ENCODE results near the gene SELENON. TPM values are rescaled to one million over a fixed set of nuclear protein-coding genes. Genes with fewer than 3 reads are reported as not detected.

Gene SELENON, protein sequence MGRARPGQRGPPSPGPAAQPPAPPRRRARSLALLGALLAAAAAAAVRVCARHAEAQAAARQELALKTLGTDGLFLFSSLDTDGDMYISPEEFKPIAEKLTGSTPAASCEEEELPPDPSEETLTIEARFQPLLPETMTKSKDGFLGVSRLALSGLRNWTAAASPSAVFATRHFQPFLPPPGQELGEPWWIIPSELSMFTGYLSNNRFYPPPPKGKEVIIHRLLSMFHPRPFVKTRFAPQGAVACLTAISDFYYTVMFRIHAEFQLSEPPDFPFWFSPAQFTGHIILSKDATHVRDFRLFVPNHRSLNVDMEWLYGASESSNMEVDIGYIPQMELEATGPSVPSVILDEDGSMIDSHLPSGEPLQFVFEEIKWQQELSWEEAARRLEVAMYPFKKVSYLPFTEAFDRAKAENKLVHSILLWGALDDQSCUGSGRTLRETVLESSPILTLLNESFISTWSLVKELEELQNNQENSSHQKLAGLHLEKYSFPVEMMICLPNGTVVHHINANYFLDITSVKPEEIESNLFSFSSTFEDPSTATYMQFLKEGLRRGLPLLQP
- total RNA-seq = 10 to 100 TPM; 19.7 to 34.5 (median 24.5) TPM

- no peak for DNase-seq
- peak within 1 kb of the TSS; percentile 84 to 93 (median 87) for H3K27ac ChIP-seq
- peak within 1 kb of the TSS; percentile 50 to 76 (median 69) for H3K4me3 ChIP-seq
- TF ChIP-seq, protein P1, sequence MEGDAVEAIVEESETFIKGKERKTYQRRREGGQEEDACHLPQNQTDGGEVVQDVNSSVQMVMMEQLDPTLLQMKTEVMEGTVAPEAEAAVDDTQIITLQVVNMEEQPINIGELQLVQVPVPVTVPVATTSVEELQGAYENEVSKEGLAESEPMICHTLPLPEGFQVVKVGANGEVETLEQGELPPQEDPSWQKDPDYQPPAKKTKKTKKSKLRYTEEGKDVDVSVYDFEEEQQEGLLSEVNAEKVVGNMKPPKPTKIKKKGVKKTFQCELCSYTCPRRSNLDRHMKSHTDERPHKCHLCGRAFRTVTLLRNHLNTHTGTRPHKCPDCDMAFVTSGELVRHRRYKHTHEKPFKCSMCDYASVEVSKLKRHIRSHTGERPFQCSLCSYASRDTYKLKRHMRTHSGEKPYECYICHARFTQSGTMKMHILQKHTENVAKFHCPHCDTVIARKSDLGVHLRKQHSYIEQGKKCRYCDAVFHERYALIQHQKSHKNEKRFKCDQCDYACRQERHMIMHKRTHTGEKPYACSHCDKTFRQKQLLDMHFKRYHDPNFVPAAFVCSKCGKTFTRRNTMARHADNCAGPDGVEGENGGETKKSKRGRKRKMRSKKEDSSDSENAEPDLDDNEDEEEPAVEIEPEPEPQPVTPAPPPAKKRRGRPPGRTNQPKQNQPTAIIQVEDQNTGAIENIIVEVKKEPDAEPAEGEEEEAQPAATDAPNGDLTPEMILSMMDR (IDR thresholded peaks at IDR 0.05) = no peak
- TF ChIP-seq POLR2A (IDR thresholded peaks at IDR 0.05) = peak in 1 of 4 donors; percentile 16
- WGBS, 2 donors = 7 to 36% methylated on average over 4 to 6 of the region's 91 CpGs
- H3K9me3 ChIP-seq = no peaks in the 10 kb centered on the region
- no peaks in the 10 kb centered on the region for H3K27me3 ChIP-seq
- intact Hi-C loops (cut with DNase I) = loop anchor here (5.0 kb wide), 1 partner anchor 193 kb away; no protein-coding TSS in a partner anchor
- peaks cover 0 to 7% (median 0%) of the 10 kb centered on the region in 3 donors for H3K36me3 ChIP-seq
- H3K4me1 ChIP-seq = peaks cover 29 to 90% (median 46%) of the 10 kb centered on the region in 3 donors
Measured at GRCh38 chr1:25799935-25800702, at the start of gene SELENON. SELENON (plus strand) TSS chr1:25800193; CDS start chr1:25800231, 38 bp downstream.

DNA sequence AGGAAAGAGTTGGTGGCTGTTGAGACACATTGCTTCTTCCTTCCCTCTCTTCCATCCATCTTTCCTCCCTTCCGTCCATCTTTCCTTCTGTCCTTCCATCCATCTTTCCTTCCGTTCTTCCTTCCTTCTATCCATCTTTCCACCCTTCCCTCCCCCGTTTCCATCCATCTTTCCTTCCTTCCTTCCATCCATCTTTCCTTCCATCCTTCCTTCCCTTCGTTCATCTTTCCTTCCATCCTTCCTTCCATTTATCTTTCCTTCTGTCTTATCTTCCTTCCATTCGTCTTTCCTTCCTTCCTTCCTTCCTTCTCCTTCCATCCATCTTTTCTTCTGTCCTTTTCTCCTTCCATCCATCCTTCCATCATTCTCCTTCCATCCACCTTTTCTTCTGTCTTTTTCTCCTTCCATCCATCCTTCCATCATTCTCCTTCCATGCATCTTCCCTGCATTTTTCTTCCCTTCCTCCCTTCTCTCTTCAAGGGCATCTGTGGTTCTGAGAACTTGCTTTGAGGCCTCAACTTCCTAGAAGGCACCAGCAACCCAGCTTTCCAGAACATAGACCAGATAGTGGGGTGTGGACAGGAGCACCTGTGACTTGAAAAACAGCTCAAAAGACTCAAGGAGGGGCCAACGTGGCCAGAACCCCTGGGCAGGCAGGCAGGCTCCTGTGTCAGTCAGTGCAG lies 48.9 kb upstream of the SELENON start:
- H3K4me1 ChIP-seq = peaks cover 19 to 57% (median 42%) of the 10 kb centered on the region in 3 donors
- WGBS, 2 donors = 85 to 91% methylated on average over 5 of the region's 6 CpGs
- H3K36me3 ChIP-seq = no peaks in the 10 kb centered on the region
- no peak for DNase-seq
- no peaks in the 10 kb centered on the region for H3K9me3 ChIP-seq
- no peaks in the 10 kb centered on the region for H3K27me3 ChIP-seq
- H3K27ac ChIP-seq = no peak overlapping the region
- H3K4me3 ChIP-seq = no peak overlapping the region
- intact Hi-C loops (cut with DNase I) = no loop called here
- TF ChIP-seq, protein P1 (IDR thresholded peaks at IDR 0.05) = no peak
- no peak for TF ChIP-seq POLR2A (IDR thresholded peaks at IDR 0.05)

DNA sequence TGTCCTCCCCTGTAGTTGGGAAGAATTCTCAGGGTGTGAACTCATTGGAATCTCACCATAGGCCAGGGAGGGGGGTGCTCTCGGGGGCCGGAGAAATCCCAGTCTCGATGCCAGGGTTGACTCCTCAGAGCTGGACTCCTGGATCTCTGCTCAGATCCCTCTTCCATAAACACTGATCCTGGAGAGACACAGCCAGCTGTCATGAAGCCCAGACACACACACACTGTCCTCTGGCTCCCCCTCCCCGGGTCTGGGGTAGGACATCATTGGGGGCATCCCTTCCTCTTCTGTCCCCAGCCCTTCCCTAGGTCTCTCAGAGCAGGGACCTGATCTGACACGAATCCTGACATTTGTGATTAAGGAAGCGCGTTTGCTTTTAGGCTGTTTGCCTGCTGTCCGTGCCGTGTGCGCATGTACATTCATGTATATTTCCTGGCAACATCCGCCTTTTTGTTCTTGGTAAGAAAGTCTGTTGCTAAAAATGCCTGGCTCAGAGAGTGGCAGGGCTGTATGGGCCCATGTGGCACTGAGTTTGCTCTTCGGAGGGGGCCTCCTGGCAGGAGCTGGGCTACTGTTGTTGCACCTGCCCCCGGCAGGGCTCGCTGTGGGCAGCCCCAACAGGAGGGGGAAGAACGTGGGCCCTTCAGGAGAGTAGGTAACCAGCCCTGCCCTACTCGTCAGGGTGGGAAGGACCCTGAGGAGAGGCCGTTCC lies 45.4 kb upstream of the SELENON start:
- intact Hi-C loops (cut with DNase I) = no loop called here
- H3K36me3 ChIP-seq = peaks cover 0 to 6% (median 0%) of the 10 kb centered on the region in 3 donors
- 26 to 35% methylated on average over 7 to 10 of the region's 17 CpGs for WGBS, 2 donors
- H3K27ac ChIP-seq = peak overlapping the region; percentile 28 to 67 (median 46)
- H3K4me1 ChIP-seq = peaks cover 9 to 44% (median 17%) of the 10 kb centered on the region in 3 donors
- TF ChIP-seq, protein P1 (IDR thresholded peaks at IDR 0.05) = peak in 2 of 6 experiments; percentile 12 to 24
- TF ChIP-seq POLR2A (IDR thresholded peaks at IDR 0.05) = no peak
- no peaks in the 10 kb centered on the region for H3K27me3 ChIP-seq
- H3K9me3 ChIP-seq = no peaks in the 10 kb centered on the region
- DNase-seq = no peak
- H3K4me3 ChIP-seq = no peak overlapping the region

DNA sequence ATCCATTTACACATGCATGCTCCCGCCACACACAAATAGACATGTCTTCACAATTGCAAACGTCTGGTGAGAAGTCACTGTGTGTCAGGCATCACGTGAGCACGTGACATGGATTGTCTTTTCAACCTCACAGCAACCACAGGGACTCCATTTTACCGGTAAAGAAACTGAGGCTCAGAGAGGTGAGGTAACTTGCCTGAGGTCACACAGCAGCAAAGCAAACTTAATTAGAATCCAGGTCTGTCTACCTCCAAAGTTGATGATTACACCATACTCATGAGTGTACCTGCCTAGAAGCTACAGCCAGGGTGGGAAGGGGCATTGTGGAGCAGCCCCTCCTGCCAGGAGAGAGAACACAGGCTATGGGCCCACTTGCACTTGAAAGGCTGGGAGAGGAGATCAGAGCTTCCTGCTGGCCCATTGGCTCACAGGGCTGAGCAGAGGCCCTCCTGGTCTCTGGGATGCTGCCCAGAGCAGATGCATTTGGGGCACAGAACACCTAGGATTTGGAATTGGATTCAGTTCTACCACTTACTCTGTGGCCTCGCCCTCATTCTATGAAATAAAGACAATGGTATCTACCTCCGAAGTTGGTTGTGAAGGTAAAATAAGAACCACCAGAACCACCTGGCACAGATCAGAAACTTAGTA lies 44.4 kb upstream of the SELENON start:
- no peak for TF ChIP-seq POLR2A (IDR thresholded peaks at IDR 0.05)
- TF ChIP-seq, protein P1 (IDR thresholded peaks at IDR 0.05) = no peak
- Histone ChIP-seq H3K9me3 (no peaks in the 10 kb centered on the region), H3K4me1 (peaks cover 9 to 41% (median 17%) of the 10 kb centered on the region in 3 donors), H3K27ac (no peak overlapping the region), H3K36me3 (peaks cover 0 to 6% (median 0%) of the 10 kb centered on the region in 3 donors), H3K27me3 (no peaks in the 10 kb centered on the region), H3K4me3 (no peak overlapping the region)
- 66 to 83% methylated on average over 5 to 7 of the region's 7 CpGs for WGBS, 2 donors
- no peak for DNase-seq
- intact Hi-C loops (cut with DNase I) = no loop called here
